HCT116 (cell line): ENCODE measurements around the gene SECISBP2. TPM values are rescaled to one million over a fixed set of nuclear protein-coding genes. Genes with fewer than 3 reads are reported as not detected.

Experiments used
- ATAC-seq: fragments of 200-7000 bp; cut with Tn5 transposase; 2 replicates; pipeline ENCODE4 v1.9.1; 2020; ENCODE audit warnings: mild to moderate bottlenecking, moderate library complexity
- BruUV-seq: library from RNA; stranded (reverse); fragments of 400-500 nt; replicated peaks from 2 replicates; lab custom pipeline; 2021; lab: Mats Ljungman, UMichigan
- CTCF ChIA-PET: fragments of 300-600 bp; sonication (Branson Sonifier 250); formaldehyde crosslinking; loops from one replicate; lab custom pipeline; 2021; ENCODE audit warnings: antibody characterized with exemption; lab: Charles Lee
- POLR2A ChIA-PET: fragments of 300-600, 350-600 bp; sonication (Branson Sonifier 250); formaldehyde crosslinking; loops from one replicate; lab custom pipeline; 2021; ENCODE audit warnings: antibody characterized with exemption; lab: Charles Lee
- RAD21 ChIA-PET, 2 experiments: fragments of 300-600 bp; sonication (Branson Sonifier 250); formaldehyde crosslinking; loops; one replicate each; lab custom pipeline; 2023; ENCODE audit warnings: low total read pairs in 2 of 2; ENCODE audit not compliant: uncharacterized antibody in 2 of 2, unreplicated experiment in 2 of 2, low non-redundant PET in 1 of 2; lab: Charles Lee
- DNase-seq: peaks from one replicate; pipeline ENCODE4 v3.0.0-alpha.2; 2010; ENCODE audit warnings: low read depth, low spot score
- H2AFZ ChIP-seq: fragments of 200-600 bp; shearing (Covaris generic), sonication (generic); 2 replicates; pipeline ENCODE4 v1.6.1; 2017; ENCODE audit warnings: low read depth, mixed run types, mixed read lengths, antibody characterized with exemption, low read length; ENCODE audit not compliant: poor library complexity, severe bottlenecking
- H3K27ac ChIP-seq: 2 replicates; pipeline ENCODE4 v1.5.1; 2012; ENCODE audit warnings: low read depth, low read length
- H3K27me3 ChIP-seq: fragments of 200-600 bp; sonication (generic); 2 replicates; pipeline ENCODE4 v1.6.1; 2016; ENCODE audit warnings: mixed run types, low read length, mixed read lengths; ENCODE audit not compliant: insufficient read depth
- H3K36me3 ChIP-seq, 2 experiments: fragments of 200-500 bp in 1 of 2; fragments of 200-600 bp in 1 of 2; sonication (Bioruptor generic) in 1 of 2; sonication (generic) in 1 of 2; 2 replicates each; pipeline versions ENCODE4 v1.5.1 to v1.6.1; 2014 to 2016; ENCODE audit warnings: low read length in 2 of 2, inconsistent platforms in 1 of 2, mixed read lengths in 1 of 2, mixed run types in 1 of 2; ENCODE audit not compliant: insufficient read depth in 2 of 2, control insufficient read depth in 1 of 2
- H3K4me1 ChIP-seq, 2 experiments: fragments of 200-600 bp in 1 of 2; sonication (generic) in 1 of 2; 2 replicates each; pipeline versions ENCODE4 v1.5.1 to v1.6.1; 2012 to 2017; ENCODE audit warnings: low read length in 2 of 2, inconsistent platforms in 1 of 2, mild to moderate bottlenecking in 1 of 2, mixed read lengths in 1 of 2, mixed run types in 1 of 2, moderate library complexity in 1 of 2; ENCODE audit not compliant: insufficient read depth in 2 of 2, control insufficient read depth in 1 of 2
- H3K4me2 ChIP-seq: fragments of 200-600 bp; sonication (generic); 2 replicates; pipeline ENCODE4 v1.6.1; 2017; ENCODE audit warnings: mixed run types, low read length, mixed read lengths
- H3K4me3 ChIP-seq, 2 experiments: fragments of 200-600 bp in 1 of 2; sonication (generic) in 1 of 2; replicated peaks in 1 of 2; 2 replicates each; pipeline ENCODE4 v1.5.1; 2011 to 2016; ENCODE audit warnings: low read length in 2 of 2, control low read depth in 1 of 2, low read depth in 1 of 2, mild to moderate bottlenecking in 1 of 2, mixed read lengths in 1 of 2, mixed run types in 1 of 2
- H3K79me2 ChIP-seq: fragments of 200-600 bp; sonication (generic); 2 replicates; pipeline ENCODE4 v1.6.1; 2017; ENCODE audit warnings: mild to moderate bottlenecking, mixed run types, low read length, moderate library complexity, mixed read lengths; ENCODE audit not compliant: insufficient read depth
- H3K9ac ChIP-seq: fragments of 200-600 bp; sonication (generic); 2 replicates; pipeline ENCODE4 v1.6.1; 2016; ENCODE audit warnings: low read length, mixed read lengths
- H3K9me2 ChIP-seq: fragments of 200-600 bp; sonication (generic), shearing (Covaris generic); 2 replicates; pipeline ENCODE4 v1.6.1; 2017; ENCODE audit warnings: mixed run types, mild to moderate bottlenecking, moderate library complexity; ENCODE audit not compliant: insufficient read depth
- H3K9me3 ChIP-seq, 2 experiments: fragments of 200-500 bp in 1 of 2; fragments of 200-600 bp in 1 of 2; sonication (Bioruptor generic) in 1 of 2; sonication (generic) in 1 of 2; 2 replicates each; pipeline ENCODE4 v1.6.1; 2014 to 2017; ENCODE audit warnings: low read length in 2 of 2, mixed read lengths in 2 of 2, inconsistent platforms in 1 of 2, low read depth in 1 of 2, mild to moderate bottlenecking in 1 of 2, mixed run types in 1 of 2, moderate library complexity in 1 of 2; ENCODE audit not compliant: control insufficient read depth in 1 of 2, insufficient read depth in 1 of 2
- H4K20me1 ChIP-seq: fragments of 200-600 bp; sonication (generic), shearing (Covaris generic); 2 replicates; pipeline ENCODE4 v1.6.1; 2017; ENCODE audit warnings: mixed run types, mild to moderate bottlenecking, moderate library complexity; ENCODE audit not compliant: insufficient read depth
- ATF3 ChIP-seq: IDR thresholded peaks from 2 replicates; pipeline ENCODE4 v1.6.1; 2012
- CBX3 ChIP-seq: IDR thresholded peaks from 2 replicates; pipeline ENCODE4 v1.6.1; 2012; ENCODE audit warnings: low read depth
- CEBPB ChIP-seq: IDR thresholded peaks from 2 replicates; pipeline ENCODE4 v1.6.1; 2012; ENCODE audit warnings: low read depth
- CTCF ChIP-seq, 3 experiments: fragments of 200-600 bp in 1 of 3; sonication (generic) in 1 of 3; IDR thresholded peaks in 2 of 3; conservative IDR thresholded peaks in 1 of 3; 2 replicates each; pipeline ENCODE4 v1.5.1; 2012 to 2017; ENCODE audit warnings: low read depth in 2 of 3, low read length in 2 of 3, antibody characterized with exemption in 1 of 3, borderline replicate concordance in 1 of 3, control low read depth in 1 of 3, mild to moderate bottlenecking in 1 of 3, mixed read lengths in 1 of 3, mixed run types in 1 of 3, moderate library complexity in 1 of 3; ENCODE audit not compliant: insufficient read depth in 1 of 3
- EGR1 ChIP-seq: IDR thresholded peaks from 2 replicates; pipeline ENCODE4 v1.6.1; 2012; ENCODE audit warnings: low read depth
- ELF1 ChIP-seq: IDR thresholded peaks from 2 replicates; pipeline ENCODE4 v1.6.1; 2012; ENCODE audit warnings: low read depth, borderline replicate concordance
- EZH2 ChIP-seq: fragments of 200-600 bp; sonication (generic); IDR thresholded peaks from 2 replicates; pipeline ENCODE4 v1.6.1; 2017; ENCODE audit warnings: antibody characterized with exemption, mixed run types
- EZH2phosphoT487 ChIP-seq: fragments of 200-600 bp; IDR thresholded peaks from 2 replicates; pipeline ENCODE4 v1.6.1; 2018; ENCODE audit warnings: antibody characterized with exemption, borderline replicate concordance
- FOSL1 ChIP-seq: IDR thresholded peaks from 2 replicates; pipeline ENCODE4 v1.6.1; 2012; ENCODE audit warnings: low read depth
- MAX ChIP-seq: IDR thresholded peaks from 2 replicates; pipeline ENCODE4 v1.6.1; 2012
- POLR2A ChIP-seq: IDR thresholded peaks from 2 replicates; pipeline ENCODE4 v1.7.0; 2011; ENCODE audit warnings: borderline replicate concordance; ENCODE audit not compliant: insufficient read depth, insufficient read length; ENCODE audit errors: extremely low read depth
- POLR2AphosphoS5 ChIP-seq: IDR thresholded peaks from 2 replicates; pipeline ENCODE4 v1.6.1; 2011; ENCODE audit warnings: mild to moderate bottlenecking, low read depth, low read length, moderate library complexity
- REST ChIP-seq: IDR thresholded peaks from 2 replicates; pipeline ENCODE4 v1.6.1; 2012; ENCODE audit warnings: low read depth
- SIN3A ChIP-seq: IDR thresholded peaks from 2 replicates; pipeline ENCODE4 v1.6.1; 2012; ENCODE audit warnings: low read depth
- SP1 ChIP-seq: IDR thresholded peaks from 2 replicates; pipeline ENCODE4 v1.6.1; 2012; ENCODE audit warnings: low read depth
- TCF7L2 ChIP-seq: IDR thresholded peaks from 2 replicates; pipeline ENCODE4 v1.7.0; 2011; ENCODE audit warnings: borderline replicate concordance, inconsistent platforms; ENCODE audit not compliant: insufficient read depth, insufficient read length; ENCODE audit errors: extremely low read depth
- YY1 ChIP-seq: IDR thresholded peaks from 2 replicates; pipeline ENCODE4 v1.6.1; 2011; ENCODE audit warnings: low read length, low read depth, moderate library complexity, mild to moderate bottlenecking; ENCODE audit not compliant: insufficient replicate concordance; ENCODE audit errors: extremely low read depth
- ZNF274 ChIP-seq: fragments of 200-500 bp; sonication (Bioruptor generic); IDR thresholded peaks from 2 replicates; pipeline ENCODE4 v1.6.1; 2014; ENCODE audit warnings: mild to moderate bottlenecking, low read depth, low read length, inconsistent platforms
- intact Hi-C: fragments of 100-400 bp; cut with micrococcal nuclease; formaldehyde crosslinking; loops from 2 replicates; pipeline ENCODE4 v1.10.0; 2022
- total RNA-seq: library from RNA; stranded (reverse); gene quantifications from one replicate; pipeline ENCODE4 v1.2.1, GENCODE V29; 2021; ENCODE audit not compliant: unreplicated experiment

SECISBP2 gene
- total RNA-seq, 1 experiment from 2014 or later, result 41.6 TPM

- H3K9me2 ChIP-seq, result no peaks in the 10 kb centered on the region
- DNase-seq (no peak), ATAC-seq (no peak)
- TF ChIP-seq TCF7L2 (no peak), ELF1 (no peak), CBX3 (no peak), ZNF274 (no peak), EZH2phosphoT487 (no peak), YY1 (no peak), POLR2AphosphoS5 (no peak), EZH2 (no peak), CEBPB (no peak), REST (no peak), SP1 (no peak), EGR1 (no peak), FOSL1 (no peak), POLR2A (no peak), ATF3 (no peak), CTCF (IDR thresholded peaks at IDR 0.05 in 2 of 3, conservative IDR thresholded peaks at IDR 0.05 in 1 of 3; ENCODE audit: borderline replicate concordance in 1 of 3, insufficient read depth in 1 of 3, low read depth in 2 of 3, low read length in 2 of 3) (no peak), MAX (no peak), SIN3A (no peak)
- H3K4me3 ChIP-seq, result no peak overlapping the region
- intact Hi-C loops, result no loop called here
- H3K27ac ChIP-seq, result no peak overlapping the region
- no peaks in the 10 kb centered on the region for H3K4me1 ChIP-seq
- peaks cover 19% of the 10 kb centered on the region; the same call in 1 of the 2 replicates for H3K79me2 ChIP-seq
- H2AFZ ChIP-seq, result no peak overlapping the region
- 0 out of 2 replicates have a peak, but pooled peaks cover 3% of the 10 kb centered on the region for H4K20me1 ChIP-seq
- BruUV-seq, result no TSS peak
- CTCF ChIA-PET, result no interaction called here
- RAD21 ChIA-PET, result no interaction called here
- POLR2A ChIA-PET, result no interaction called here
- no peak overlapping the region for H3K4me2 ChIP-seq
- H3K27me3 ChIP-seq, result no peaks in the 10 kb centered on the region
- H3K9ac ChIP-seq, result no peak overlapping the region
- H3K9me3 ChIP-seq, result no peaks in the 10 kb centered on the region
- peaks cover 21 to 27% of the 10 kb centered on the region in 2 experiments; a peak in 3 of 4 replicates for H3K36me3 ChIP-seq
These were observed 9.8 kb downstream of the SECISBP2 start for GRCh38 chr9:89328064-89328463.
